Measurements from ENCODE around the gene DTX1.

- no peak for TF ChIP-seq CTCF (IDR thresholded peaks at IDR 0.05)
- no peak for TF ChIP-seq POLR2A (IDR thresholded peaks at IDR 0.05)
- no peak for TF ChIP-seq POLR2AphosphoS5 (IDR thresholded peaks at IDR 0.05)
These were observed 33.8 kb upstream of the DTX1 start for GRCh38 chr12:113022563-113023297.
